Ishikawa (cell line): Measurements from ENCODE around the gene SMYD3.

Experiments used
- CEBPB ChIP-seq: IDR thresholded peaks from 2 replicates; pipeline ENCODE4 v1.6.1; 2012
- EGR1 ChIP-seq: IDR thresholded peaks from 2 replicates; pipeline ENCODE4 v1.6.1; 2012
- EP300 ChIP-seq: IDR thresholded peaks from 2 replicates; pipeline ENCODE4 v1.6.1; 2012; ENCODE audit warnings: borderline replicate concordance
- FOXM1 ChIP-seq: IDR thresholded peaks from 2 replicates; pipeline ENCODE4 v1.6.1; 2012; ENCODE audit warnings: low read depth, borderline replicate concordance
- RAD21 ChIP-seq: IDR thresholded peaks from 2 replicates; pipeline ENCODE4 v1.6.1; 2012; ENCODE audit warnings: low read depth
- TAF1 ChIP-seq: IDR thresholded peaks from 2 replicates; pipeline ENCODE4 v1.6.1; 2012; ENCODE audit warnings: low read depth, mild to moderate bottlenecking
- TEAD4 ChIP-seq: IDR thresholded peaks from 2 replicates; pipeline ENCODE4 v1.6.1; 2012
- YY1 ChIP-seq: IDR thresholded peaks from 2 replicates; pipeline ENCODE4 v1.6.1; 2012; ENCODE audit warnings: low read depth
- TF ChIP-seq, protein P1 (sequence below): IDR thresholded peaks from 2 replicates; pipeline ENCODE4 v1.6.1; 2012
- TF ChIP-seq, protein P2 (sequence below): IDR thresholded peaks from 2 replicates; pipeline ENCODE4 v1.6.1; 2012
- TF ChIP-seq, protein P3 (sequence below): IDR thresholded peaks from 2 replicates; pipeline ENCODE4 v1.6.1; 2012; ENCODE audit warnings: low read depth, mild to moderate bottlenecking

GRCh38 chr1:246435421-246436041 lies 71.5 kb downstream of the SMYD3 start:
- TF ChIP-seq EP300 (no peak), YY1 (no peak), TAF1 (no peak), EGR1 (no peak), FOXM1 (no peak), RAD21 (no peak), CEBPB (no peak), TEAD4 (peak; percentile 68)
- TF ChIP-seq, protein P1, sequence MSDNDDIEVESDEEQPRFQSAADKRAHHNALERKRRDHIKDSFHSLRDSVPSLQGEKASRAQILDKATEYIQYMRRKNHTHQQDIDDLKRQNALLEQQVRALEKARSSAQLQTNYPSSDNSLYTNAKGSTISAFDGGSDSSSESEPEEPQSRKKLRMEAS: no peak
- TF ChIP-seq, protein P2, sequence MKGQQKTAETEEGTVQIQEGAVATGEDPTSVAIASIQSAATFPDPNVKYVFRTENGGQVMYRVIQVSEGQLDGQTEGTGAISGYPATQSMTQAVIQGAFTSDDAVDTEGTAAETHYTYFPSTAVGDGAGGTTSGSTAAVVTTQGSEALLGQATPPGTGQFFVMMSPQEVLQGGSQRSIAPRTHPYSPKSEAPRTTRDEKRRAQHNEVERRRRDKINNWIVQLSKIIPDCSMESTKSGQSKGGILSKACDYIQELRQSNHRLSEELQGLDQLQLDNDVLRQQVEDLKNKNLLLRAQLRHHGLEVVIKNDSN: no peak
- TF ChIP-seq, protein P3, sequence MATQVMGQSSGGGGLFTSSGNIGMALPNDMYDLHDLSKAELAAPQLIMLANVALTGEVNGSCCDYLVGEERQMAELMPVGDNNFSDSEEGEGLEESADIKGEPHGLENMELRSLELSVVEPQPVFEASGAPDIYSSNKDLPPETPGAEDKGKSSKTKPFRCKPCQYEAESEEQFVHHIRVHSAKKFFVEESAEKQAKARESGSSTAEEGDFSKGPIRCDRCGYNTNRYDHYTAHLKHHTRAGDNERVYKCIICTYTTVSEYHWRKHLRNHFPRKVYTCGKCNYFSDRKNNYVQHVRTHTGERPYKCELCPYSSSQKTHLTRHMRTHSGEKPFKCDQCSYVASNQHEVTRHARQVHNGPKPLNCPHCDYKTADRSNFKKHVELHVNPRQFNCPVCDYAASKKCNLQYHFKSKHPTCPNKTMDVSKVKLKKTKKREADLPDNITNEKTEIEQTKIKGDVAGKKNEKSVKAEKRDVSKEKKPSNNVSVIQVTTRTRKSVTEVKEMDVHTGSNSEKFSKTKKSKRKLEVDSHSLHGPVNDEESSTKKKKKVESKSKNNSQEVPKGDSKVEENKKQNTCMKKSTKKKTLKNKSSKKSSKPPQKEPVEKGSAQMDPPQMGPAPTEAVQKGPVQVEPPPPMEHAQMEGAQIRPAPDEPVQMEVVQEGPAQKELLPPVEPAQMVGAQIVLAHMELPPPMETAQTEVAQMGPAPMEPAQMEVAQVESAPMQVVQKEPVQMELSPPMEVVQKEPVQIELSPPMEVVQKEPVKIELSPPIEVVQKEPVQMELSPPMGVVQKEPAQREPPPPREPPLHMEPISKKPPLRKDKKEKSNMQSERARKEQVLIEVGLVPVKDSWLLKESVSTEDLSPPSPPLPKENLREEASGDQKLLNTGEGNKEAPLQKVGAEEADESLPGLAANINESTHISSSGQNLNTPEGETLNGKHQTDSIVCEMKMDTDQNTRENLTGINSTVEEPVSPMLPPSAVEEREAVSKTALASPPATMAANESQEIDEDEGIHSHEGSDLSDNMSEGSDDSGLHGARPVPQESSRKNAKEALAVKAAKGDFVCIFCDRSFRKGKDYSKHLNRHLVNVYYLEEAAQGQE: no peak
